Muscle layer of colon (tissue), 2 donors: ENCODE results near the gene TCEANC2.

Experiments used
- H3K27ac ChIP-seq: one replicate; pipeline ENCODE4 v1.7.0; 2013; ENCODE audit warnings: low read depth, mild to moderate bottlenecking, low read length, moderate library complexity
- H3K27me3 ChIP-seq, 2 donors: one replicate each; pipeline ENCODE4 v1.7.0; 2013; ENCODE audit warnings: low read length in 2 of 2, mild to moderate bottlenecking in 2 of 2; ENCODE audit not compliant: insufficient read depth in 2 of 2, control insufficient read depth in 1 of 2
- H3K36me3 ChIP-seq: one replicate; pipeline ENCODE4 v1.7.0; 2013; ENCODE audit warnings: mild to moderate bottlenecking, low read length; ENCODE audit not compliant: insufficient read depth
- H3K4me1 ChIP-seq: one replicate; pipeline ENCODE4 v1.7.0; 2013; ENCODE audit warnings: mild to moderate bottlenecking, low read length; ENCODE audit not compliant: insufficient read depth
- H3K4me3 ChIP-seq, 2 donors: one replicate each; pipeline ENCODE4 v1.7.0; 2013; ENCODE audit warnings: low read length in 2 of 2, low read depth in 1 of 2, mild to moderate bottlenecking in 1 of 2, moderate library complexity in 1 of 2
- H3K9ac ChIP-seq: one replicate; pipeline ENCODE4 v1.7.0; 2013; ENCODE audit warnings: low read length
- H3K9me3 ChIP-seq: one replicate; pipeline ENCODE4 v1.7.0; 2013; ENCODE audit warnings: mild to moderate bottlenecking, low read length
- donor health status: abdominal sarcoma.
- donor health status: Adenocarcinoma of cecum.

TCEANC2 gene

GRCh38 chr1:54109129-54110090, 56.0 kb downstream of the TCEANC2 start:
- H3K27ac ChIP-seq: no peak overlapping the region
- no peaks in the 10 kb centered on the region for H3K27me3 ChIP-seq
- no peak overlapping the region for H3K4me3 ChIP-seq
- H3K9ac ChIP-seq: no peak overlapping the region
- no peaks in the 10 kb centered on the region for H3K4me1 ChIP-seq
- H3K9me3 ChIP-seq: no peaks in the 10 kb centered on the region
- H3K36me3 ChIP-seq: no peaks in the 10 kb centered on the region

GRCh38 chr1:54110996-54111395, 57.6 kb downstream of the TCEANC2 start:
- no peaks in the 10 kb centered on the region for H3K9me3 ChIP-seq
- no peaks in the 10 kb centered on the region for H3K36me3 ChIP-seq
- no peak overlapping the region for H3K4me3 ChIP-seq
- H3K4me1 ChIP-seq: no peaks in the 10 kb centered on the region
- no peaks in the 10 kb centered on the region for H3K27me3 ChIP-seq
- H3K9ac ChIP-seq: no peak overlapping the region
- no peak overlapping the region for H3K27ac ChIP-seq

GRCh38 chr1:54111624-54112023, 58.2 kb downstream of the TCEANC2 start:
- no peak overlapping the region for H3K27ac ChIP-seq
- no peak overlapping the region for H3K4me3 ChIP-seq

GRCh38 chr1:54112027-54112426, 58.6 kb downstream of the TCEANC2 start:
- Histone ChIP-seq H3K27ac (no peak overlapping the region), H3K4me3 (no peak overlapping the region)

More at GRCh38 chr1:54111624-54112023, 58.2 kb downstream of the TCEANC2 start:
- H3K9ac ChIP-seq: no peak overlapping the region
- H3K27me3 ChIP-seq: no peaks in the 10 kb centered on the region
- no peaks in the 10 kb centered on the region for H3K9me3 ChIP-seq
- no peaks in the 10 kb centered on the region for H3K36me3 ChIP-seq
- no peaks in the 10 kb centered on the region for H3K4me1 ChIP-seq

GRCh38 chr1:54112705-54113368, 59.4 kb downstream of the TCEANC2 start:
- H3K36me3 ChIP-seq: no peaks in the 10 kb centered on the region
- no peak overlapping the region for H3K4me3 ChIP-seq
- H3K27ac ChIP-seq: no peak overlapping the region
- no peaks in the 10 kb centered on the region for H3K4me1 ChIP-seq
- no peak overlapping the region for H3K9ac ChIP-seq
- H3K27me3 ChIP-seq: no peaks in the 10 kb centered on the region
- H3K9me3 ChIP-seq: no peaks in the 10 kb centered on the region

More at GRCh38 chr1:54112027-54112426, 58.6 kb downstream of the TCEANC2 start:
- Histone ChIP-seq H3K9ac (no peak overlapping the region), H3K9me3 (no peaks in the 10 kb centered on the region), H3K4me1 (no peaks in the 10 kb centered on the region), H3K36me3 (no peaks in the 10 kb centered on the region), H3K27me3 (no peaks in the 10 kb centered on the region)

GRCh38 chr1:54114001-54114400, 60.6 kb downstream of the TCEANC2 start:
- no peak overlapping the region for H3K9ac ChIP-seq
- no peak overlapping the region for H3K27ac ChIP-seq
- no peaks in the 10 kb centered on the region for H3K4me1 ChIP-seq
- H3K27me3 ChIP-seq: no peaks in the 10 kb centered on the region
- H3K4me3 ChIP-seq: no peak overlapping the region
- H3K9me3 ChIP-seq: no peaks in the 10 kb centered on the region
- no peaks in the 10 kb centered on the region for H3K36me3 ChIP-seq

GRCh38 chr1:54114955-54115354, 61.5 kb downstream of the TCEANC2 start:
- Histone ChIP-seq H3K4me1 (no peaks in the 10 kb centered on the region), H3K27me3 (no peaks in the 10 kb centered on the region), H3K36me3 (no peaks in the 10 kb centered on the region), H3K27ac (no peak overlapping the region), H3K4me3 (no peak overlapping the region), H3K9ac (no peak overlapping the region), H3K9me3 (no peaks in the 10 kb centered on the region)

- no peak overlapping the region for H3K9ac ChIP-seq
Observed at GRCh38 chr1:54115520-54115919, 62.1 kb downstream of the TCEANC2 start.

GRCh38 chr1:54117815-54118563, 64.6 kb downstream of the TCEANC2 start:
- H3K9ac ChIP-seq: no peak overlapping the region

More at GRCh38 chr1:54115520-54115919, 62.1 kb downstream of the TCEANC2 start:
- H3K27me3 ChIP-seq: no peaks in the 10 kb centered on the region
- H3K9me3 ChIP-seq: no peaks in the 10 kb centered on the region
- no peak overlapping the region for H3K27ac ChIP-seq
- no peaks in the 10 kb centered on the region for H3K36me3 ChIP-seq
- H3K4me3 ChIP-seq: no peak overlapping the region
- H3K4me1 ChIP-seq: no peaks in the 10 kb centered on the region

GRCh38 chr1:54118704-54119103, 65.3 kb downstream of the TCEANC2 start:
- Histone ChIP-seq H3K27ac (no peak overlapping the region), H3K9me3 (no peaks in the 10 kb centered on the region), H3K36me3 (no peaks in the 10 kb centered on the region), H3K4me1 (peaks cover 5% of the 10 kb centered on the region), H3K27me3 (no peaks in the 10 kb centered on the region), H3K9ac (no peak overlapping the region), H3K4me3 (no peak overlapping the region)

More at GRCh38 chr1:54117815-54118563, 64.6 kb downstream of the TCEANC2 start:
- Histone ChIP-seq H3K27ac (no peak overlapping the region), H3K36me3 (no peaks in the 10 kb centered on the region), H3K4me3 (no peak overlapping the region), H3K9me3 (no peaks in the 10 kb centered on the region), H3K27me3 (no peaks in the 10 kb centered on the region), H3K4me1 (peaks cover 5% of the 10 kb centered on the region)
